Inferior parietal cortex (tissue), 1 donor: ENCODE results near the gene KIF20B.
"Not testable (repeated sequence)": the region's sequence is repeated elsewhere in the genome, so short reads cannot be mapped to it uniquely, and the experiment has no call there.

Experiments
- DNase-seq: peaks from one replicate; pipeline ENCODE4 v3.0.0-alpha.2; 2016; ENCODE audit errors: extremely low spot score

The KIF20B gene

GRCh38 chr10:89773081-89773480 lies 71.7 kb downstream of the KIF20B start:
- DNase-seq, result peak; percentile 5

GRCh38 chr10:89776665-89777064 lies 75.3 kb downstream of the KIF20B start:
- DNase-seq, result no peak

DNA sequence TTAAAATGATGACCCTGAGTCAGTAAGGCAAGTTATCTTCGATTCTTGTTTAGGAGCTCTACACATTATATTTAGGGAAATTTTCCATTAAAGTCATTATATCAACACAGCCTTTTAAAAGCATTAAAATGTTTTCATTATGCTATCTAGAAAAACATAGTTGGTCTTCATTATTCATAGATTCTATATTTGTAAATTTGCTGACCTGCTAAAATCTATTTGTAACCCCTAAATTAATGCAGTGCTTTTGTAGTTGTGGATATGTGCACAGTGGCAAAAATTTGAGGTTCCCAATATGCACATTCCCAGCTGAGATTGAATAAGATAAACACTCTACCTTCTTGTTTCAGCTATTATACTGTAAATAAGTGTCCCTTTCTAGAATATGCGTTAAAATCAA lies 81.1 kb downstream of the KIF20B start:
- DNase-seq, result no peak

DNA sequence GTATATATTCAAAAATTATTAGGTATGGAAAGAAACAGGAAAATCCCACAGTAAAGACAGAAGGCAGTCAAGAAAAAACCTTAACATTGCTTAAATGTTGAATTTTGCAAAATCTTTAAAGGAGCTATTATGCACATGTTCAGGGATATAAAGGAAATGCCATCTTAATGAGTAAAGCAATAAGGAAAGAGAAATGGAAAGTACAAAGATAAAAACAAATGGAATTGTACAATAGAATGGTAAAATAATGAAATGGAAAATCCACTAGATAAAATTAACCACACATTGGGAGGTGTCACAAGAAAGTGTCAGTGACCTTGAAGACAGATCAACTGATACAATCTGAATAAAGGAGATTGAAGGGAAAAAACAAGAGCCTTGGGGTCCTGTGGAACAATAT lies 82.0 kb downstream of the KIF20B start:
- no peak for DNase-seq

DNA sequence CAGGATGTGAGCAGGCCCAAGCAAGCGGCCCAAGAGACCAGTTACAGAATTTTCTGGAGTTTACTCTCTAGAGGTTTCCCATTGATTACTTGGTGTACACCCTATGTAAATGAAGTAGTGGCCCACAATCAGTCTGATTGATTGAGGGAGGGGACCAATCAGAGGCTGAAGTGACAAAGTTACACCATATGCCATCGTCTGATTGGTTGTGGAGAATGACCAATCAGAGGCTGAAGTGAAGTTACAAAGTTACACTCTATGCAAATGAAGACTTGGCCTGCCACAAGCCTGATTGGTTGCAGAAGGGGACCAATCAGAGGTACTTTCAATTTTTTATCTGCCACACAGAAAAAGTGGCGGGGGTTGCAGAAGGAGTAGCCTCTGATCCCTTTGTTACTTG lies 83.7 kb downstream of the KIF20B start:
- DNase-seq, result no peak

DNA sequence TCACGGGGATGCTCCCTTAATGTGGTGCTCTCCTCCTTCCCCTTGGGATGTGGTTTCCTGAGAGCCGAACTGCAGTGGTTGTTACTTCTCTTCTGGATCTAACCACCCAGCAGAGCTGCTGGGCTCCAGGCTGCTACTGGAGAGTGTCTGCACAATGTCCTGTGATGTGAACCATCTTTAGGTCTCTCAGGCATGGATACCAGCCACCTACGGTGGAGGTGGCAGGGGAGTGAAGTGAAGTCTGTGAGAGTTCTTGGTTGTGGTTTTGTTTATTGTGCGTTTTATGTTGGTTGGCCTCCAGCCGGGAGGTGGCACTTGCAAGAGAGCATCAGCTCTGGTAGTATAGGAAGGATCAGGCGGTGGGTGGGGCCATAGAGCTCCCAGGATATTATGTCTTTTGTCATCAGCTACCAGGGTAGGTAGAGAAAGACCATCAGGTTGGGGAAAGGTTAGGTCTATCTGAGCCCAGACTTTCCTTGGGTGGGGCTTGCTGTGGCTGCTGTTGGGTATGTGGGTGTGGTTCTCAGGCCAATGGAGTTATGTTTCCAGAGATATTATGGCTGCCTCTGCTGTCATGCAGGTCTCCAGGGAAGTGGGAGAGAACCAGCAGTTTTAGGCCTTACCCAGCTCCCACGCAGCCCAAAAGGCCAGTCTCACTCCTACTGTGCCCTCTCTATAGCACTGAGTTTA lies 87.9 kb downstream of the KIF20B start:
- no peak for DNase-seq

DNA sequence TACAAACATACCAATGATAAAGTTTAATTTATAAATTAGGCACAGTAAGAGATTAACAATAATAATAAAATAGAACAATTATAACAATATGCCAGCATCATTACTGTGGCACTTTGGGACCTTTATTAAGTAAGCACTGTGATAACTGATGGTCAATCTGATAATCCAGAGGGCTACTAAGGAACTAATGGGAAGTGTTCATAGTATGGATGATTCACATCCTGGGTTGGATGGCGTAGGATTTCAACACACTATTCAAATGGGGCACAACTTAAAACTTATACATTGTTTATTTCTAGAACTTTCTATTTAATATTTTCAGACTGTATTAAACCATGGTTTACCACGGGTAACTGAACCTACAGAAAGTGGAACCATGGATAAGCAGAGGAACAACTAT lies 90.8 kb downstream of the KIF20B start:
- no peak for DNase-seq

GRCh38 chr10:89793649-89794254 lies 92.4 kb downstream of the KIF20B start:
- DNase-seq, result peak; percentile 87

- DNase-seq, result no peak
Observed at GRCh38 chr10:89795840-89796239, 94.5 kb downstream of the KIF20B start.

DNA sequence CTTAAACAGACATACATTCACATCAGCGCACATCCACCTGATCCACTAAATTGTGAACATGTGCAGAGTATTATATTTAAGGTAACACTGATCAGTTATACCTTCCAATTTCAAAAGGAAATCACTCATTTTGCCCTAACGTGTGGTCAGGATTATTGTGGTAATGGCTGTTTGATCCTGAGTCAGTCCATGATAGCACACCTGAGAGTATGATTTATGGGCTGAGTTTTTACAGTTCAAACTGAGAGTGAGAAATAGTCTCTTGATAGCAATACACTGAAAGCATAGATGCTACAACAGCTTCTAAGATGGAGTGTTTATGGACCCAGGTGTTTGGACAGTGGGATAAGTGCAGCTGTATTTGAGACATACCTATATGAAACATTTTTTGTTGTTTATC lies 96.7 kb downstream of the KIF20B start:
- no peak for DNase-seq

- no peak for DNase-seq
Observed at GRCh38 chr10:89799573-89799972, 98.2 kb downstream of the KIF20B start.

DNA sequence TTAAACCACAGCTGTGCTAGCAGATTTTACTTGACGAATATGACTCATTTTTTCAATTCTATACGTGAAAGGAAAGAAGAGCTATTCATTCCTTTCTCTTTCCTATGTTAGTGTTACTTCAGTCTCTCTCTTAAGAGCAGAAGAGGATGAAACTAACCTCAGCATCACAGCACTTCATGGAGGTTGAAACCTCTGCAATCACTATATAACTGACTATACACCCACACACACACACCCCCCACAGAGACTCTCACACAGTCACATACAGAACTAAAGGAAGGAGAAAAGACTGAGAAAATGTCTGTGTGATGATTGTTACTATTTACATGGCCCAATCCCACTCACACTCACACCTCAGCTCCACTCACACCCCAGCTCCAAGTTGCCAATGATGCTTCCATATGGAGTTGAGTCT lies 104.2 kb downstream of the KIF20B start:
- peak; percentile 7 for DNase-seq

- DNase-seq, result no peak
Observed at GRCh38 chr10:89808842-89809241, 107.5 kb downstream of the KIF20B start.

DNA sequence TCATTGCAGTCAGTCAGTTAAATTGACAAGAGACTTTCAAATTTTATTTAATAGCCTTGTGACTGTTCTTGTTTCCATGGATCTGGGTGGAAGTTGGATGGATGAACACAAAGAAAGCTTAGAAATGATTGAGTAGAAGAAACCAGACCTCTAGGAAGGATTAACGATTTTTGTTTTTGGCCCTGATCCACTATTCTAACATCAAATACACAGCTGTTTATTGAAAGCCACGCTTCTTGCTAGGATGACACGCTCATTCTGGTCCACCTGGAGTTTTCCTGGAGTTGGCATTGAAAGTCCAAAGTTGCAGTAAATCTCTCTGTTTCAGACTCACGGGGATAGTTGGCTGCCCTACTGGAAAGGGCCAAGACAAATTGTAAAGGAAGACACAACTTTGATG lies 108.4 kb downstream of the KIF20B start:
- DNase-seq, result no peak

GRCh38 chr10:89810908-89811525 lies 109.6 kb downstream of the KIF20B start:
- no peak for DNase-seq

GRCh38 chr10:89813546-89813945 lies 112.2 kb downstream of the KIF20B start:
- no peak for DNase-seq

GRCh38 chr10:89814278-89814677 lies 112.9 kb downstream of the KIF20B start:
- no peak for DNase-seq

GRCh38 chr10:89815049-89815853 lies 113.9 kb downstream of the KIF20B start:
- no peak for DNase-seq

DNA sequence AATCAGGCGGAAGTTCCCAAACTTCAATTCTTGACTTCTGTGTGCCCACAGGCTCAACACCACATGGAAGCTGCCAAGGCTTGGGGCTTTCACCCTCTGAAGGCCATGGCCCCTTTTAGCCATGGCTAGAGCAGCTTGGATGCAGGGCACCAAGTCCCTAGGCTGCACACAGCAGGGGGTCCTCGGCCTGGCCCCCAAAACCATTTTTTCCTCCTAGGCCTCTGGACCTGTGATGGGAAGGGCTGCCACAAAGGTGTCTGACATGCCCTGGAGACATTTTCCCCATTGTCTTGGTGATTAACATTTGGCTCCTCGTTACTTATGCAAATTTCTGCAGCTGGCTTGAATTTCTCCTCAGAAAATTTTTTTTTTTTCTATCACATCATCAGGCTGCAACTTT lies 117.6 kb downstream of the KIF20B start:
- not testable (repeated sequence) for DNase-seq
